ENCODE data around the gene TUBB1.

Gene TUBB1

DNA sequence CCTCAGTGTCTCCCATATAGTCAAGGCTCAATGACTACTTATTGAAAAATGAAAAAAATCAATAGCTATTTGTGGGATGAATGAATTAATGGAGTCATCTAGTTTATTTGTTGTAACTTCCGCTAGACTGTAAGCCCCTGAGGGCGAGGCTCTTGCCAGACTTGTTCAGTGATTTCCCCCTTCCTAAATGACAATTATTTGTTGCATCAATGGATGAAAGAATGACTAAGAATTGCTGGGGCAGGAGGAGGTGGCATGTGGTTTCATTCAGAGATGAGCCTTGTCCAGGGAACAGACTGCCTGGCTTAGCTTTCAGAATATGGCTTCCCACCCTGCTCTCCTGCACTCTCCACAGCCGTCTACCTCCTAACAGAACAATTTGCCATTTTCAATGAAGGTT is 24.5 kb downstream of the TUBB1 start:
- no peak overlapping the region for H3K9ac ChIP-seq (ENCODE audit: low read depth, low read length)
- no peaks in the 10 kb centered on the region for H3K36me3 ChIP-seq (ENCODE audit: insufficient read depth, low read length)
- H3K4me1 ChIP-seq (ENCODE audit: insufficient read depth, low read length): no peaks in the 10 kb centered on the region
- no peaks in the 10 kb centered on the region for H3K9me3 ChIP-seq (ENCODE audit: control insufficient read depth, insufficient read depth, low read length)

GRCh38 chr20:59044295-59044694 is 25.1 kb downstream of the TUBB1 start:
- Histone ChIP-seq H3K36me3 (ENCODE audit: insufficient read depth, low read length) (no peaks in the 10 kb centered on the region), H3K9me3 (ENCODE audit: control insufficient read depth, insufficient read depth, low read length) (no peaks in the 10 kb centered on the region), H3K9ac (ENCODE audit: low read depth, low read length) (no peak overlapping the region), H3K4me1 (ENCODE audit: insufficient read depth, low read length) (no peaks in the 10 kb centered on the region)

- H3K4me1 ChIP-seq (ENCODE audit: insufficient read depth, low read length): no peaks in the 10 kb centered on the region
- no peaks in the 10 kb centered on the region for H3K9me3 ChIP-seq (ENCODE audit: control insufficient read depth, insufficient read depth, low read length)
- no peak overlapping the region for H3K9ac ChIP-seq (ENCODE audit: low read depth, low read length)
- no peaks in the 10 kb centered on the region for H3K36me3 ChIP-seq (ENCODE audit: insufficient read depth, low read length)
Observed at GRCh38 chr20:59044796-59045195, 25.6 kb downstream of the TUBB1 start.

DNA sequence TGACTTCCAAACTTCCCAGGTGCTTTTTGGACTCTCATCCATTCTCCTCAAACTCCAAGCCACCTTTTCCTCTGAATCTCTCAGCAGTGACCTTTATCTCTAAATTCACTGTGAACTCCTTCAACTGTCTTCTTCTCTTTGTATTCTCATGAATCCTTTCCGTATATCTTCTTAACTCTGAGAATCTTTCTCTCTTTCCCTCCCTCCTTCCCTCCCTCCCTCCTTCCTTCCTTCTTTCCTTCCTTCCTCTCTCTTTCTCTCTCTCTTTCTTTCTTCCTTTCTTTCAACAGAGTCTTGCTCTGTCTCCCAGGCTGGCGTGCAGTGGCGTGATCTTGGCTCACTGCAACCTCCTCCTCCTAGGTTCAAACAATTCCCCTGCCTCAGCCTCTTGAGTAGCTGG is 27.6 kb downstream of the TUBB1 start:
- Histone ChIP-seq H3K9me3 (ENCODE audit: control insufficient read depth, insufficient read depth, low read length) (no peaks in the 10 kb centered on the region), H3K4me1 (ENCODE audit: insufficient read depth, low read length) (no peaks in the 10 kb centered on the region)

GRCh38 chr20:59047938-59048680 is 28.9 kb downstream of the TUBB1 start:
- Histone ChIP-seq H3K4me1 (ENCODE audit: insufficient read depth, low read length) (no peaks in the 10 kb centered on the region), H3K9ac (ENCODE audit: low read depth, low read length) (no peak overlapping the region), H3K9me3 (ENCODE audit: control insufficient read depth, insufficient read depth, low read length) (no peaks in the 10 kb centered on the region), H3K36me3 (ENCODE audit: insufficient read depth, low read length) (no peaks in the 10 kb centered on the region)

More for the DNA sequence above, 27.6 kb downstream of the TUBB1 start:
- H3K36me3 ChIP-seq (ENCODE audit: insufficient read depth, low read length): no peaks in the 10 kb centered on the region
- H3K9ac ChIP-seq (ENCODE audit: low read depth, low read length): no peak overlapping the region

GRCh38 chr20:59048681-59049030 is 29.4 kb downstream of the TUBB1 start:
- no peaks in the 10 kb centered on the region for H3K4me1 ChIP-seq (ENCODE audit: insufficient read depth, low read length)
- H3K9ac ChIP-seq (ENCODE audit: low read depth, low read length): no peak overlapping the region
- no peaks in the 10 kb centered on the region for H3K36me3 ChIP-seq (ENCODE audit: insufficient read depth, low read length)
- H3K9me3 ChIP-seq (ENCODE audit: control insufficient read depth, insufficient read depth, low read length): no peaks in the 10 kb centered on the region

DNA sequence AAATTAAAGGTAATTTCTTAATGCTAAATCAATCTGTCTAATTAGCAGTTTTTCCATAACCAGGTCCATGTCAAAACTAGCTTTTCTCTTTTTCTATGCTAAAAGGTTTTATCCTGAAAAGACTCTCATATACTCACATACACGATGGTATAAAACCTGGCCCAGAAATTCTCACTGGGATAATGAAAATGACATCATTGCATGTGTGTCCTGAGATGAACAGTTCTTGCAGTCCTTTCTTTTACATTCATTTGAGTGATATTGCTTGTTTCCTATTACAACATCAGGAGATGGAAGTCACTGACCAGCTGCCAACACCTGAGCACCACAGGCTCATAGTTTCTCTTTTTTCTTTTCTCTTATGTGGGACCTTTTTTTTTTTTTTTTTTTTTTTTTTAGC is 31.2 kb downstream of the TUBB1 start:
- H3K9me3 ChIP-seq (ENCODE audit: control insufficient read depth, insufficient read depth, low read length): no peaks in the 10 kb centered on the region
- H3K9ac ChIP-seq (ENCODE audit: low read depth, low read length): no peak overlapping the region
- no peaks in the 10 kb centered on the region for H3K36me3 ChIP-seq (ENCODE audit: insufficient read depth, low read length)
- H3K4me1 ChIP-seq (ENCODE audit: insufficient read depth, low read length): no peaks in the 10 kb centered on the region

DNA sequence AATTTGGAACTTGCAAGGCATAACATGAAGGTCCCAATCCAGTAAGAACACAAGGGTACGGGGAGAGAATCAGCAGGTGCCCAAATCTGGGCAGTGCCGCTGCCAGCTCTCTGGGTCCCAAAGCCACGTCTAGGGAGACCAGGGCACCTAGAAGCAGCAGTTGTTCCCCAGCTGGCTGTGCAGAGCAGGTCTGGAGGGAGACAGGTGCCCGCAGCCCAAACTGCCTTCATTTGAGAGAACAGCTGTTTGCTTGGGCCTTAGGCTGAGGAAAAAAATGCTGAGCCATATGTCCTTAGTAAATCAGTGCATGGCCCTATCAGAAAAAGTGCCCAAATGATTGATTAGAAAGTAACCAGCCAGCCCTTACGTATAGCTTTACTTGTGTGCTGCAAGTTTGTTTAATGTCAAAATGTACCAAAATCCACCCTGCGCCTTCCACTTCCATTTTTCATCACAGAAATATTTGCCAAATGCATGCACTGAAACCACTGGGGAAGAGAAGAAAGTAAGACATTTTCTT is 32.5 kb downstream of the TUBB1 start:
- Histone ChIP-seq H3K4me1 (ENCODE audit: insufficient read depth, low read length) (no peaks in the 10 kb centered on the region), H3K9me3 (ENCODE audit: control insufficient read depth, insufficient read depth, low read length) (no peaks in the 10 kb centered on the region), H3K9ac (ENCODE audit: low read depth, low read length) (no peak overlapping the region), H3K36me3 (ENCODE audit: insufficient read depth, low read length) (no peaks in the 10 kb centered on the region)

DNA sequence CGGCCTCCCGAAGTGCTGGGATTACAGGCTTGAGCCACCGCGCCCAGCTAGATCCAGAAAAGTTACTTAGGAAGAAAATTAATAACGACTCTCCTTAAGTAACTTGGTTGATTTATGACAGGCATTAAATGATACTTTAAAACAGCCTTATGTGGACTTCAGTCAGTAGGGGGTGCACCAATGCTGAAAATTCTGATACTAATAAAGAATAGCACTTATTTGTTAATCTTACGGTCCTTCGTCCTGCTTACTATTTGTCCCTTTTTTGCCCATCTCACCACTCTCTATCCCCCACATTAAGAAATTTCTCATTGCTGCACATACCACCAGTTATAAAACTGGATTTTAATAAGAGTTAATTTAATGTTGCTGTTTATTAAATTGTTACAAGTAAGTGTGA is 36.1 kb downstream of the TUBB1 start:
- Histone ChIP-seq H3K9me3 (ENCODE audit: control insufficient read depth, insufficient read depth, low read length) (no peaks in the 10 kb centered on the region), H3K4me1 (ENCODE audit: insufficient read depth, low read length) (no peaks in the 10 kb centered on the region), H3K9ac (ENCODE audit: low read depth, low read length) (no peak overlapping the region), H3K36me3 (ENCODE audit: insufficient read depth, low read length) (no peaks in the 10 kb centered on the region)

DNA sequence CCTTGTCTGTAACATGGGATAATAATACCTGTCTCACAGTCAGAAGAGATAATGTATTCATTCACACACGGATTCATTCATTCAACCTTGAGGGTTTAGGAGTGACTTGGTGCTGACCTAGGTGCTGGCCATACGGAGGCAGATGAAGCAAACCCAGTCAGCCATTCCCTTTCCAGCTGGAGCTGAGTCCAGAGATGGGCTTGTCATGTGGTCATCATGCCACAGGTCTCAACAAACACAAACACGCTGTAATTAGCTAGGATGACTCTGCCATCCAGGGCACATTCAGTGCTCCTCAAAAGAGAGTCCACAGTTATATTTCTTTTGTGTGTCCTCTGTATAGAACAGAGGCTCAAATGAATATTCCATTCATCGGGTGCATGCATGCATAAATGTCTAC is 42.9 kb downstream of the TUBB1 start:
- no peak overlapping the region for H3K9ac ChIP-seq (ENCODE audit: low read depth, low read length)
- H3K4me1 ChIP-seq (ENCODE audit: insufficient read depth, low read length): peaks cover 10% of the 10 kb centered on the region; the same call in 1 of the 2 replicates
- no peaks in the 10 kb centered on the region for H3K36me3 ChIP-seq (ENCODE audit: insufficient read depth, low read length)
- no peaks in the 10 kb centered on the region for H3K9me3 ChIP-seq (ENCODE audit: control insufficient read depth, insufficient read depth, low read length)

GRCh38 chr20:59063358-59064213 is 44.4 kb downstream of the TUBB1 start:
- no peak overlapping the region; the same call in 1 of the 2 replicates for H3K9ac ChIP-seq (ENCODE audit: low read depth, low read length)
- no peaks in the 10 kb centered on the region for H3K9me3 ChIP-seq (ENCODE audit: control insufficient read depth, insufficient read depth, low read length)
- H3K4me1 ChIP-seq (ENCODE audit: insufficient read depth, low read length): peaks cover 10% of the 10 kb centered on the region; the same call in 1 of the 2 replicates
- H3K36me3 ChIP-seq (ENCODE audit: insufficient read depth, low read length): no peaks in the 10 kb centered on the region

- Histone ChIP-seq H3K36me3 (ENCODE audit: insufficient read depth, low read length) (no peaks in the 10 kb centered on the region), H3K4me1 (ENCODE audit: insufficient read depth, low read length) (peaks cover 10% of the 10 kb centered on the region; the same call in 1 of the 2 replicates), H3K9me3 (ENCODE audit: control insufficient read depth, insufficient read depth, low read length) (no peaks in the 10 kb centered on the region), H3K9ac (ENCODE audit: low read depth, low read length) (no peak overlapping the region)
Observed at GRCh38 chr20:59064214-59064722, 45.0 kb downstream of the TUBB1 start.

DNA sequence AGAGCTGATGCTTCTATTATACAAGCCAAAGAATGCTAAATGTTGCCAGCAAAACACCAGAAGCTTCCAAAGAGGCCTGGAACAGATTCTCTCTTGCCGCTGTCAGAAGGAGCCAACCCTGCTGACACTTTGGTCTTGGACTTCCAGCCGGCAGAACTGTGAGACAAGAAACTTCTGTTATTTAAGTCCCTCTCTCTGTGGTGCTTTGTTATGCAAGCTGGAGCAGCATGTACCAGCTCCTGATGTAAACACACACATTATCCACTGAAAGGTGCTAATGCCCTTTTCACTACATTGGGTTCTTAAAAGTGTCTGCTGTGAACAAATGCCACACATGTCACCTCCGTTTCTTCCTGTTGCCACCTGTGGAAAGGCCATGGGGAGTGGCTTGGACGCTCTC is 49.3 kb downstream of the TUBB1 start:
- H3K9ac ChIP-seq (ENCODE audit: low read depth, low read length): no peak overlapping the region
- H3K36me3 ChIP-seq (ENCODE audit: insufficient read depth, low read length): no peaks in the 10 kb centered on the region
- peaks cover 7% of the 10 kb centered on the region; the same call in 1 of the 2 replicates for H3K4me1 ChIP-seq (ENCODE audit: insufficient read depth, low read length)
- no peaks in the 10 kb centered on the region for H3K9me3 ChIP-seq (ENCODE audit: control insufficient read depth, insufficient read depth, low read length)

DNA sequence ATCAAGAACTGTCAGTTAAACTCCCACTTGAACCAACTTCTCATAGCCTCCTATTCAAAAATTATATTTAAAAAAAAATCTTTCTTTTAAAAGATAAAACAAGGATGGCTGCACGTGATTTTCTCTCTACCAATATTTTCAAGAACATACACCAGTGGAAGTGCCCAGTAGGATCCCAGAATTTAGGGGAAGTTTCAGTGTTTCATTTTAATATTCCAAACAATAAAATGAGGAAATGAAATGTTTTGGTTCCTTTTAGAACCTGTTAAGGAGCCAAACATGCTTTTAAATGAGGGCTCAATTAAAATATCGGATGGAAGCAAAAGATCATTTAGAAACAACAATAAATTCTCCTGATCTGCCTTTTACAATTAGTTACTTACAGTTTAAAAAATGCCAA is 49.8 kb downstream of the TUBB1 start:
- Histone ChIP-seq H3K9me3 (ENCODE audit: control insufficient read depth, insufficient read depth, low read length) (no peaks in the 10 kb centered on the region), H3K9ac (ENCODE audit: low read depth, low read length) (no peak overlapping the region), H3K4me1 (ENCODE audit: insufficient read depth, low read length) (peaks cover 2% of the 10 kb centered on the region; the same call in 1 of the 2 replicates)

More for the DNA sequence above, 49.8 kb downstream of the TUBB1 start:
- no peaks in the 10 kb centered on the region for H3K36me3 ChIP-seq (ENCODE audit: insufficient read depth, low read length)
